ENCODE measurements around the gene PPFIA3. TPM values are rescaled to one million over a fixed set of nuclear protein-coding genes. Genes with fewer than 3 reads are reported as not detected.

PPFIA3 gene
- total and polyA plus RNA-seq, 2 of the 4 experiments (the other 2 are of a cell fraction): 0.90 to 2.4 TPM

DNA sequence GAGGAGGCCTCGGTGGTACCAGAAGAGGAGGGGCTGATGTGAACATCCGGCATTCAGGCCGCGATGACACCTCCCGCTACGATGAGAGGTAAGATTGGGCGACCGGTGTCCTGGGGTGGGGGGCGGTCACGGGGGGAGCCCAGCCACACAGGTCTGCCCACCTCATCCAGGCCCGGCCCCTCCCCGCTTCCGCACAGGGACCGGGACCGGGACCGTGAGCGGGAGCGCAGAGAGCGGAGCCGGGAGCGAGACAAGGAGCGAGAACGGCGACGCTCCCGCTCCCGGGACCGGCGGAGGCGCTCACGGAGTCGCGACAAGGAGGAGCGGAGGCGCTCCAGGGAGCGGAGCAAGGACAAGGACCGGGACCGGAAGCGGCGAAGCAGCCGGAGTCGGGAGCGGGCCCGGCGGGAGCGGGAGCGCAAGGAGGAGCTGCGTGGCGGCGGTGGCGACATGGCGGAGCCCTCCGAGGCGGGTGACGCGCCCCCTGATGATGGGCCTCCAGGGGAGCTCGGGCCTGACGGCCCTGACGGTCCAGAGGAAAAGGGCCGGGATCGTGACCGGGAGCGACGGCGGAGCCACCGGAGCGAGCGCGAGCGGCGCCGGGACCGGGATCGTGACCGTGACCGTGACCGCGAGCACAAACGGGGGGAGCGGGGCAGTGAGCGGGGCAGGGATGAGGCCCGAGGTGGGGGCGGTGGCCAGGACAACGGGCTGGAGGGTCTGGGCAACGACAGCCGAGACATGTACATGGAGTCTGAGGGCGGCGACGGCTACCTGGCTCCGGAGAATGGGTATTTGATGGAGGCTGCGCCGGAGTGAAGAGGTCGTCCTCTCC is 11.5 kb upstream of the PPFIA3 start:
- WGBS, 2 experiments (ENCODE audit: extremely low coverage in 2 of 2, insufficient read length in 1 of 2): 97% methylated on average over 48 of the region's 93 CpGs; no CpG with 5 or more reads in 1 of the 2 experiments
- no peaks in the 10 kb centered on the region for H3K27me3 ChIP-seq (ENCODE audit: control insufficient read depth, insufficient read depth, low read length)
- no peak overlapping the region for H4K5ac ChIP-seq (ENCODE audit: low read depth, low read length)
- H2AK9ac ChIP-seq (replicated peaks; ENCODE audit: low read depth, low read length, poor library complexity): no peak overlapping the region
- H3K79me1 ChIP-seq (ENCODE audit: low read depth in 1 of 2, low read length in 2 of 2): peaks cover 8 to 49% of the 10 kb centered on the region in 2 experiments; a peak in 3 of 4 replicates
- dilution Hi-C loops (cut with HindIII; ENCODE audit: low sequenced_read_pairs, unreplicated experiment): no loop called here
- no peak overlapping the region for H2BK5ac ChIP-seq (ENCODE audit: low read depth, low read length, poor library complexity, severe bottlenecking)
- no peak overlapping the region for H3K56ac ChIP-seq (ENCODE audit: extremely low read depth, insufficient read depth, low read length)
- no peak overlapping the region for H2BK15ac ChIP-seq (ENCODE audit: low read depth, low read length)
- no peak overlapping the region for H2BK120ac ChIP-seq (ENCODE audit: low read depth, low read length)
- no peak overlapping the region for H3K18ac ChIP-seq (ENCODE audit: low read depth, low read length)
- H3K36me3 ChIP-seq (ENCODE audit: control insufficient read depth, insufficient read depth, low read length): peaks cover 61% of the 10 kb centered on the region
- intact Hi-C loops (cut with micrococcal nuclease): no loop called here
- TSS peak; percentile 54 for BruUV-seq (replicated peaks)
- no peaks in the 10 kb centered on the region for H3K9me3 ChIP-seq (ENCODE audit: control insufficient read depth, insufficient read depth, low read length)
- no peak for TF ChIP-seq SMC3 (IDR thresholded peaks at IDR 0.05; ENCODE audit: low read depth, low read length)
- TF ChIP-seq, protein P1, sequence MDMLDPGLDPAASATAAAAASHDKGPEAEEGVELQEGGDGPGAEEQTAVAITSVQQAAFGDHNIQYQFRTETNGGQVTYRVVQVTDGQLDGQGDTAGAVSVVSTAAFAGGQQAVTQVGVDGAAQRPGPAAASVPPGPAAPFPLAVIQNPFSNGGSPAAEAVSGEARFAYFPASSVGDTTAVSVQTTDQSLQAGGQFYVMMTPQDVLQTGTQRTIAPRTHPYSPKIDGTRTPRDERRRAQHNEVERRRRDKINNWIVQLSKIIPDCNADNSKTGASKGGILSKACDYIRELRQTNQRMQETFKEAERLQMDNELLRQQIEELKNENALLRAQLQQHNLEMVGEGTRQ (IDR thresholded peaks at IDR 0.05; ENCODE audit: low read depth, low read length): no peak
- no peak for TF ChIP-seq MAZ (IDR thresholded peaks at IDR 0.05; ENCODE audit: borderline replicate concordance, low read depth, low read length)
- no peak for TF ChIP-seq CHD1 (IDR thresholded peaks at IDR 0.05; ENCODE audit: low read depth, low read length)
- TF ChIP-seq BHLHE40 (IDR thresholded peaks at IDR 0.05; ENCODE audit: low read depth, low read length): no peak
- TF ChIP-seq, protein P2, sequence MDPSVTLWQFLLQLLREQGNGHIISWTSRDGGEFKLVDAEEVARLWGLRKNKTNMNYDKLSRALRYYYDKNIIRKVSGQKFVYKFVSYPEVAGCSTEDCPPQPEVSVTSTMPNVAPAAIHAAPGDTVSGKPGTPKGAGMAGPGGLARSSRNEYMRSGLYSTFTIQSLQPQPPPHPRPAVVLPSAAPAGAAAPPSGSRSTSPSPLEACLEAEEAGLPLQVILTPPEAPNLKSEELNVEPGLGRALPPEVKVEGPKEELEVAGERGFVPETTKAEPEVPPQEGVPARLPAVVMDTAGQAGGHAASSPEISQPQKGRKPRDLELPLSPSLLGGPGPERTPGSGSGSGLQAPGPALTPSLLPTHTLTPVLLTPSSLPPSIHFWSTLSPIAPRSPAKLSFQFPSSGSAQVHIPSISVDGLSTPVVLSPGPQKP (IDR thresholded peaks at IDR 0.05; ENCODE audit: borderline replicate concordance, low read depth, low read length): no peak
- TF ChIP-seq MXI1 (IDR thresholded peaks at IDR 0.05; ENCODE audit: borderline replicate concordance, low read depth, low read length): no peak
- no peak for TF ChIP-seq CEBPB (IDR thresholded peaks at IDR 0.05; ENCODE audit: low read depth, low read length)
- TF ChIP-seq, protein P3, sequence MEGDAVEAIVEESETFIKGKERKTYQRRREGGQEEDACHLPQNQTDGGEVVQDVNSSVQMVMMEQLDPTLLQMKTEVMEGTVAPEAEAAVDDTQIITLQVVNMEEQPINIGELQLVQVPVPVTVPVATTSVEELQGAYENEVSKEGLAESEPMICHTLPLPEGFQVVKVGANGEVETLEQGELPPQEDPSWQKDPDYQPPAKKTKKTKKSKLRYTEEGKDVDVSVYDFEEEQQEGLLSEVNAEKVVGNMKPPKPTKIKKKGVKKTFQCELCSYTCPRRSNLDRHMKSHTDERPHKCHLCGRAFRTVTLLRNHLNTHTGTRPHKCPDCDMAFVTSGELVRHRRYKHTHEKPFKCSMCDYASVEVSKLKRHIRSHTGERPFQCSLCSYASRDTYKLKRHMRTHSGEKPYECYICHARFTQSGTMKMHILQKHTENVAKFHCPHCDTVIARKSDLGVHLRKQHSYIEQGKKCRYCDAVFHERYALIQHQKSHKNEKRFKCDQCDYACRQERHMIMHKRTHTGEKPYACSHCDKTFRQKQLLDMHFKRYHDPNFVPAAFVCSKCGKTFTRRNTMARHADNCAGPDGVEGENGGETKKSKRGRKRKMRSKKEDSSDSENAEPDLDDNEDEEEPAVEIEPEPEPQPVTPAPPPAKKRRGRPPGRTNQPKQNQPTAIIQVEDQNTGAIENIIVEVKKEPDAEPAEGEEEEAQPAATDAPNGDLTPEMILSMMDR (conservative IDR thresholded peaks at IDR 0.05; ENCODE audit: low read depth, low read length): no peak
- DNase-seq: no peak
- H4K20me1 ChIP-seq (ENCODE audit: insufficient read depth, low read length): peaks cover 38% of the 10 kb centered on the region
- H3K14ac ChIP-seq (replicated peaks; ENCODE audit: low read depth, low read length): no peak overlapping the region
- H3K9ac ChIP-seq (ENCODE audit: low read depth, low read length): no peak overlapping the region
- no peak overlapping the region for H3K23ac ChIP-seq (ENCODE audit: low read depth, low read length)
- H3K27ac ChIP-seq (ENCODE audit: insufficient read depth, low read length): no peak overlapping the region
- no peak overlapping the region for H2BK20ac ChIP-seq (ENCODE audit: low read depth, low read length)
- ChIA-PET POLR2A (ENCODE audit: unreplicated experiment) (no interaction called here), CTCF (no interaction called here)
- H3K9me1 ChIP-seq (ENCODE audit: insufficient read depth, low read length): peaks cover 5% of the 10 kb centered on the region; the same call in 1 of the 2 replicates
- no peak for ATAC-seq (ENCODE audit: low read depth)
- no peak overlapping the region for H3K4me3 ChIP-seq (ENCODE audit: insufficient read depth, low read depth, low read length)
- H2AFZ ChIP-seq (replicated peaks; ENCODE audit: low read length, poor library complexity): no peak overlapping the region
- no peak overlapping the region for H4K91ac ChIP-seq (ENCODE audit: insufficient read depth, low read depth, low read length)
- no peaks in the 10 kb centered on the region for H3K4me1 ChIP-seq (ENCODE audit: control insufficient read depth, insufficient read depth, low read length)
- no peak overlapping the region for H3K4ac ChIP-seq (ENCODE audit: low read depth, low read length)
- no peak overlapping the region for H3K4me2 ChIP-seq (ENCODE audit: low read depth, low read length)
- no peak overlapping the region for H4K8ac ChIP-seq (ENCODE audit: low read depth in 2 of 2, low read length in 2 of 2)
- H2AK5ac ChIP-seq (ENCODE audit: low read depth, low read length): no peak overlapping the region
- in situ Hi-C loops (cut with MboI; ENCODE audit: low sequenced_read_pairs): no loop called here
